C4-2B (cell line): ENCODE data around the gene COL15A1.

Experiments
- ZFX ChIP-seq: fragments of 450-650 bp; IDR thresholded peaks from 2 replicates; pipeline ENCODE4 v1.6.1; 2017
- TF ChIP-seq, protein P1 (sequence below): fragments of 450-650 bp; conservative IDR thresholded peaks from 2 replicates; pipeline ENCODE4 v1.5.1; 2017; ENCODE audit warnings: mild to moderate bottlenecking

DNA sequence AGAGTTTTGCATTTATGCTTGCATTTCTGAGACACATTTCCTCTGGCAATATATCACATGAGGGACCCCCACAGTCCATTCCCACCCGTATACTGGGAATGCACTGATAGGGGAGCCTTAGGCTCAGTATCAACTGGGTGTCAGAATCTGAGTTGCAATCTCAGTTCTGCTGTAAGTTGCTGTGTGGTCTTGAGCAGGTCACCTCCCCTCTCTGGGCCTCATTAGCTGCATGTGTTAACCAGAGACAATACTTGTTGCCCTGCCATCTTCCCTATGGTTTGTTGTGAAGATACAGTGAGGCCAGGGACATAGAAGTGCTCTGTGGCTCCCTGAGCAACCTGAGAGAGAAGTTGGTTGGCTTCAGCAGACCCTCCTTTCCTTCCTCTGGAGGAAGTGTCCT is 105.5 kb downstream of the COL15A1 start:
- no peak for TF ChIP-seq ZFX
- TF ChIP-seq, protein P1, sequence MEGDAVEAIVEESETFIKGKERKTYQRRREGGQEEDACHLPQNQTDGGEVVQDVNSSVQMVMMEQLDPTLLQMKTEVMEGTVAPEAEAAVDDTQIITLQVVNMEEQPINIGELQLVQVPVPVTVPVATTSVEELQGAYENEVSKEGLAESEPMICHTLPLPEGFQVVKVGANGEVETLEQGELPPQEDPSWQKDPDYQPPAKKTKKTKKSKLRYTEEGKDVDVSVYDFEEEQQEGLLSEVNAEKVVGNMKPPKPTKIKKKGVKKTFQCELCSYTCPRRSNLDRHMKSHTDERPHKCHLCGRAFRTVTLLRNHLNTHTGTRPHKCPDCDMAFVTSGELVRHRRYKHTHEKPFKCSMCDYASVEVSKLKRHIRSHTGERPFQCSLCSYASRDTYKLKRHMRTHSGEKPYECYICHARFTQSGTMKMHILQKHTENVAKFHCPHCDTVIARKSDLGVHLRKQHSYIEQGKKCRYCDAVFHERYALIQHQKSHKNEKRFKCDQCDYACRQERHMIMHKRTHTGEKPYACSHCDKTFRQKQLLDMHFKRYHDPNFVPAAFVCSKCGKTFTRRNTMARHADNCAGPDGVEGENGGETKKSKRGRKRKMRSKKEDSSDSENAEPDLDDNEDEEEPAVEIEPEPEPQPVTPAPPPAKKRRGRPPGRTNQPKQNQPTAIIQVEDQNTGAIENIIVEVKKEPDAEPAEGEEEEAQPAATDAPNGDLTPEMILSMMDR: no peak
